ENCODE measurements around the gene POU6F1. TPM values are rescaled to one million over a fixed set of nuclear protein-coding genes. Genes with fewer than 3 reads are reported as not detected.

POU6F1 gene
- total and polyA plus RNA-seq, 2 of the 8 experiments (the other 6 are each of a cell fraction or from before 2014, with no cell fraction given) = 5.6 to 8.7 TPM

GRCh38 chr12:51196547-51196946, 21.3 kb downstream of the POU6F1 start:
- no peak for DNase-seq (ENCODE audit: low read depth in 1 of 2, low spot score in 2 of 2)
- WGBS, 2 experiments (ENCODE audit: extremely low coverage in 1 of 2, insufficient coverage in 1 of 2, insufficient read length in 1 of 2, insufficient replicate concordance in 2 of 2, low coverage in 1 of 2, low lambda C conversion rate in 2 of 2, missing lambda C conversion rate in 1 of 2) = 84% methylated on average over 9 of the region's 9 CpGs; no CpG with 5 or more reads in 1 of the 2 experiments
- no peak overlapping the region for H3K23ac ChIP-seq (ENCODE audit: insufficient read length)

More at GRCh38 chr12:51196547-51196946, 21.3 kb downstream of the POU6F1 start:
- Histone ChIP-seq H3K56ac (replicated peaks; ENCODE audit: insufficient read length, low read depth, low read length) (no peak overlapping the region), H2AFZ (ENCODE audit: low read length) (no peak overlapping the region), H3K18ac (ENCODE audit: extremely low read depth, low read length) (no peak overlapping the region), H4K20me1 (replicated peaks in 1 of 2; ENCODE audit: control insufficient read depth in 1 of 2, insufficient read depth in 2 of 2, low read length in 2 of 2) (no peaks in the 10 kb centered on the region), H3K27me3 (replicated peaks in 1 of 4; ENCODE audit: control insufficient read depth in 3 of 4, extremely low read depth in 1 of 4, insufficient read depth in 3 of 4, low read length in 3 of 4) (no peaks in the 10 kb centered on the region), H3K36me3 (ENCODE audit: control insufficient read depth in 2 of 4, insufficient read depth in 4 of 4, low read length in 3 of 4) (no peaks in the 10 kb centered on the region), H3K4me3 (ENCODE audit: extremely low read depth in 1 of 4, insufficient read depth in 2 of 4, low read depth in 3 of 4, low read length in 4 of 4) (no peak overlapping the region), H3K9me3 (ENCODE audit: insufficient read depth in 2 of 2, low read depth in 1 of 2, low read length in 1 of 2) (no peaks in the 10 kb centered on the region), H4K8ac (ENCODE audit: extremely low read depth, insufficient read depth, low read length) (peak overlapping the region; percentile 72), H3K9ac (replicated peaks in 1 of 4; ENCODE audit: extremely low read depth in 1 of 4, low read depth in 3 of 4, low read length in 3 of 4) (no peak overlapping the region), H4K91ac (replicated peaks; ENCODE audit: insufficient read length, low read length) (no peak overlapping the region), H3K4ac (replicated peaks; ENCODE audit: insufficient read length, low read depth, low read length) (no peak overlapping the region), H2BK5ac (ENCODE audit: low read depth, low read length) (no peak overlapping the region), H3K79me1 (ENCODE audit: low read depth, low read length) (no peaks in the 10 kb centered on the region), H2BK20ac (ENCODE audit: low read length) (no peak overlapping the region), H3K14ac (ENCODE audit: insufficient read length) (no peak overlapping the region), H2BK12ac (ENCODE audit: low read depth, low read length) (no peak overlapping the region), H4K5ac (ENCODE audit: insufficient read length, low read depth, low read length) (no peak overlapping the region), H3K4me1 (replicated peaks in 1 of 4; ENCODE audit: control insufficient read depth in 3 of 4, insufficient read depth in 4 of 4, low read length in 3 of 4) (no peaks in the 10 kb centered on the region), H3K27ac (ENCODE audit: low read depth, low read length) (no peak overlapping the region), H3K23me2 (ENCODE audit: low read depth, low read length) (no peaks in the 10 kb centered on the region), H2BK120ac (replicated peaks; ENCODE audit: low read depth, low read length) (no peak overlapping the region), H2BK15ac (ENCODE audit: low read length) (no peak overlapping the region), H2AK5ac (ENCODE audit: low read depth, low read length) (no peak overlapping the region), H3K4me2 (ENCODE audit: insufficient read depth in 1 of 2, low read depth in 2 of 2, low read length in 2 of 2) (no peak overlapping the region), H3K79me2 (ENCODE audit: control insufficient read depth in 1 of 2, insufficient read depth in 2 of 2, low read length in 2 of 2) (no peaks in the 10 kb centered on the region)
- FAIRE-seq = no peak
- ChIA-PET CTCF (ENCODE audit: partially characterized antibody) (interaction anchor here (2.5 kb wide), 1 partner anchor 144 kb away, joined by 7 read pairs; no protein-coding TSS in a partner anchor), POLR2A (ENCODE audit: partially characterized antibody) (interaction anchor here (1.1 to 2.5 kb wide), 3 partner anchors 8 to 44 kb away, joined by 4 to 8 read pairs (median 4); no protein-coding TSS in a partner anchor)
- TF ChIP-seq CBX8 (IDR thresholded peaks at IDR 0.05; ENCODE audit: borderline replicate concordance, low read depth, low read length) = no peak
- no peak for TF ChIP-seq KDM4A (IDR thresholded peaks at IDR 0.05; ENCODE audit: low read depth, low read length, severe bottlenecking)
- no peak for TF ChIP-seq TBP (IDR thresholded peaks at IDR 0.05; ENCODE audit: low read depth, low read length)
- TF ChIP-seq ASH2L (IDR thresholded peaks at IDR 0.05; ENCODE audit: low read length) = no peak
- no peak for TF ChIP-seq SIRT6 (IDR thresholded peaks at IDR 0.05; ENCODE audit: low read length)
- TF ChIP-seq EZH2 (IDR thresholded peaks at IDR 0.05; ENCODE audit: low read depth, low read length, severe bottlenecking) = no peak
- no peak for TF ChIP-seq FOSL1 (IDR thresholded peaks at IDR 0.05; ENCODE audit: insufficient read depth, low read depth, low read length)

Data from H1 (cell line).